ENCODE measurements around the gene ECM1.
A peak's percentile ranks its signal among the peaks of the same experiment; 100 is the strongest.

Gene ECM1

DNA sequence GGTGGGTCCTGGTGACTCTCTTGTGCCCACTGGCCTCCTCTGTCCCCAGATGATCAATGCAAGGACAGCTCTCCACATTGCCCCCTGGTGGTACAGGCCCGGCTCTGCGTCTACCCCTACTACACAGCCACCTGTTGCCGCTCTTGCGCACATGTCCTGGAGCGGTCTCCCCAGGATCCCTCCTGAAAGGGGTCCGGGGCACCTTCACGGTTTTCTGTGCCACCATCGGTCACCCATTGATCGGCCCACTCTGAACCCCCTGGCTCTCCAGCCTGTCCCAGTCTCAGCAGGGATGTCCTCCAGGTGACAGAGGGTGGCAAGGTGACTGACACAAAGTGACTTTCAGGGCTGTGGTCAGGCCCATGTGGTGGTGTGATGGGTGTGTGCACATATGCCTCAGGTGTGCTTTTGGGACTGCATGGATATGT lies 52.1 kb downstream of the ECM1 start:
- DNase-seq: peak; percentile 57

DNA sequence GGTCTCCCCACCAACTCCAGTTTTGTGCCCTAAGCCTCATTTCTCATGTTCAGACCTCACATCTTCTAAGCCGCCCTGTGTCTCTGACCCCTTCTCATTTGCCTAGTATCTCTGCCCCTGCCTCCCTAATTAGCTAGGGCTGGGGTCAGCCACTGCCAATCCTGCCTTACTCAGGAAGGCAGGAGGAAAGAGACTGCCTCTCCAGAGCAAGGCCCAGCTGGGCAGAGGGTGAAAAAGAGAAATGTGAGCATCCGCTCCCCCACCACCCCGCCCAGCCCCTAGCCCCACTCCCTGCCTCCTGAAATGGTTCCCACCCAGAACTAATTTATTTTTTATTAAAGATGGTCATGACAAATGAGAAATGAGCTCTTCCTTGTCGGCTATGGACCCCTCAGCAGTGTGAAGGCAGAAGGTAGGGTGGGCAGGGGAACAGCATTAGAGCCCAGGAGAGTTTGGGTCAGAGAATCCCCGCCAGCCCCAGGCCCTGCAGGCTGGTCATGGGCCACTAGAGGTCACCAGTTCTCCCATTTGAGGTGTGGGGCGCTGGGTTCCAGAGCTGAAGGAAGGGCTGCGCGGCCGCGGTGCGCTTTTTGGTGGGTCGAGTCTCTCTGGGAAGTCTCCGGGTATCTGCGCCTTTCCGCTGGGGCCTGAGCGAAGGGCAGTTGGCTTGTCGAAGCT lies 52.8 kb downstream of the ECM1 start:
- DNase-seq: peak; percentile 71

DNA sequence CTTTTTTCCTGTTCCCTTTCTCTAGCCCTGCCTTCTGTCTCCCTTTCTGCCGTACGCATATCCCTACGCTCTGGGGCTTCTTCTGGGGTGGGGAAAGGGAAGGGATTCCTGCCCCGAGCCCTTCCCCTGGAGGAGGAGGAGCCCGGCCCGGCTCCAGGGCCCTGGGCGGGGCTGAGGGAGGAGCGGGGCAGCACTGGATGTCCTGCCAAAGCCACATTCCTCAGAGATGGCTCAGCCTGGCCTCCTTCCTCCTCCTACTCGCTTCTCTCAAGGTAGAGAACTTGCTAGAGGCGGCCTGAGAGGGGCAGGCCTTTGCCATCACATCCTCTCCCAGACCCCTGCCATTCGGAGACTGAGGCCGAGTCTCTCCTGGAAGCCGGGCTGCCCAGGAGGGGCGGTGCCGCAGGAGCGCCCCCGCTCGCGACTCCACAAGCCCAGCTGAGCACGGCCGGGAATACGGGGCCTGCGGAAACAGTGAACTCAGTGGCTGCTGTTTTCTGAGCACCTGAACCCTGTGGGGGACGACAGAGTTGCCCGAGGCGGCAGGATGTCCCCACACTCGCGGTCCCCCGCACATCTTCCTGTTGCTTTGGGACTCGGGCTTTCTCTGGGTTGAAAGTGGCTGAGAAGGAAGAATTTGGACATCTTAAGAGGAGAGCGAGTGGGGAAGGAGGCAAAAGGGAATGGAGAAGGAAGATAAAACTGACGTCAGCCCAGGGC lies 53.5 kb downstream of the ECM1 start:
- DNase-seq: no peak

DNA sequence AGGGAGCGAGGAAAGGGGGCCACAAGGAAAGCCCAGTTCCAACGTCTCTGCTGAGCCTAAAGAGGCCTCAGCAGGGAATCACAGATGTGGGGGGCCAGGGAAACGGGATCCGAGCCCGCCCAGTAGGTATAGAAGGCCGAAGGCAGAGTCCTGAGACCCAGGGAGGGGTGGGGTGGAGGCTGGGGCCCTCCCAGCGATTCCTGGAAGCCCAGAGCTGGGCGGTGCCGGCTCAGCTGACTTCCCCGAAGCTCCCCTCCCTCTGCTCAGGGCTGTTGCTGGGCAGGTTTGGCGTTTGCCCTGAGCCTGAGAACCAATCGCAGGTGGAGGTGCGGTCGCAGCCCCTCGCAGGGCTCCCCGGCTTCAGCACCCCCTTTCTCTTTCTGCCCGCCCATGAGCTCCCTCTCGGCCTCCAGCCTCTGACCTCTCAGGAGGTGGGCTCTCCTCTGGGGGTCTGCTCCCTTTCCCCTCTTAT lies 54.1 kb downstream of the ECM1 start:
- peak; percentile 82 for DNase-seq

DNA sequence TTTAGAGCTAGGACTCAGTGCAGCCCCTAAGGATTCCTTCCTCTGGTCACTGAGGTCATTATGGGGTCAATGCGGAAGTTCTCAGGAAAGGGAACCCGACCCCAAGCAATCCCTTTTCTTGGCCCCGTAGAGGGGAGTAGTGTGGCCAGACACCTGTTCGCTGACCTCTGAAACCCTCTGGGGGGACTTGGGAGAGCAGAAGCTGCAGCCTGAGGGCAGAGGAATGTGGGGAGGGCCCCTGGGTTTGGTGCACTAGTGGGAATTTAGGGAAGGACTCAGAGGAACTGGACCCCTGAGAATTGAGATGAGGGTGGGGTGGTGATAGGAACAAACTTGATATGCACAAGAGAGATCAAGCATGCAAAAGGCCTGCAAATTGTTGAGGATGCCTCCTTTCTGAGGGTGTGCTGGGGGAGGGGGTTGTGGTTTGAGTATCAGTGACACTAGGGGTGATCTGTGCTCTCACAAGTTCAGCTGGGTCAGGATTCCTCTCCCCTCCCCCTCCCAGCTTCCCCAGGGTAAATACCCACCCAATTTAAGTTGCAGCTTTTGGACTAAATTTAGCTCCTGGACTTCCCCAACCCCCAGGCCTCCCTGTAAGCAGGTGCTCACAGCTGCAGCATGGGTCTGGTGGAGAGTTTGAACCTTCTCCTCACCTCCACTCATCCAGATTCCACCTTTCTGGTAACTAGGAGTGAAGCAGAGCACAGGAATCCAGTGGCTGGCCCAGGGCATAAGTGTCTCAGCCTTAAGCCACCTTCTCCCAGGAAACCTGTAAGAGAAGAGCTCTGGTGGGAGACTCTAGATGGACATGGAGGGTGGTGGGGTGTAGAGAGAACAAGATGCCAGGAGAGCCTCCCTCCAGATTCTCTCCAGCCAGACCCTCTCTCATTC lies 54.8 kb downstream of the ECM1 start:
- DNase-seq: peak; percentile 53
